ENCODE data around the gene GTSE1. TPM values are rescaled to one million over a fixed set of nuclear protein-coding genes. Genes with fewer than 3 reads are reported as not detected.

Gene GTSE1
- polyA plus RNA-seq, 1 of the 3 experiments (the other 2 are of a cell fraction), result 12.2 TPM

- no peak overlapping the region for H3K4me3 ChIP-seq (ENCODE audit: low read depth in 2 of 2, low read length in 1 of 2)
- H3K79me2 ChIP-seq (ENCODE audit: insufficient read depth), result peaks cover 4% of the 10 kb centered on the region; the same call in 1 of the 2 replicates
- H3K9me3 ChIP-seq, result no peaks in the 10 kb centered on the region
- DNase-seq, result no peak
- no peak overlapping the region for H3K27ac ChIP-seq (ENCODE audit: low read depth in 2 of 2, low read length in 1 of 2)
- peaks cover 5 to 12% of the 10 kb centered on the region in 2 experiments; a peak in 2 of 4 replicates for H3K4me1 ChIP-seq (ENCODE audit: control insufficient read depth in 1 of 2, insufficient read depth in 2 of 2, low read depth in 1 of 2, low read length in 1 of 2)
- no peak overlapping the region for H3K4me2 ChIP-seq
- no peaks in the 10 kb centered on the region for H3K27me3 ChIP-seq (ENCODE audit: insufficient read depth)
- H3K9me2 ChIP-seq, result no peaks in the 10 kb centered on the region
- H3K9ac ChIP-seq, result no peak overlapping the region
- WGBS (ENCODE audit: low lambda C conversion rate), result 95% methylated on average over 3 of the region's 3 CpGs
- H3F3A ChIP-seq (replicated peaks; ENCODE audit: insufficient read depth), result peaks cover 4% of the 10 kb centered on the region
- peaks cover 9 to 18% of the 10 kb centered on the region in 2 experiments for H3K36me3 ChIP-seq (replicated peaks in 1 of 2; ENCODE audit: control insufficient read depth in 1 of 2, insufficient read depth in 2 of 2, low read length in 1 of 2)
- POLR2A ChIA-PET, result no interaction called here
- CTCF ChIA-PET, result no interaction called here
- H4K20me1 ChIP-seq (ENCODE audit: insufficient read depth), result no peaks in the 10 kb centered on the region
- no peak overlapping the region for H2AFZ ChIP-seq (ENCODE audit: low read depth)
- no peak for TF ChIP-seq GATA2 (CRISPR knock-in tag; IDR thresholded peaks at IDR 0.05)
- TF ChIP-seq SIN3A (IDR thresholded peaks at IDR 0.05; ENCODE audit: borderline replicate concordance, low read depth, low read length), result no peak
- TF ChIP-seq FOXJ3 (CRISPR knock-in tag; IDR thresholded peaks at IDR 0.05), result no peak
- no peak for TF ChIP-seq FOXM1 (IDR thresholded peaks at IDR 0.05; ENCODE audit: low read depth)
- TF ChIP-seq NRF1 (IDR thresholded peaks at IDR 0.05; ENCODE audit: low read depth, low read length), result no peak
- TF ChIP-seq TEAD4 (IDR thresholded peaks at IDR 0.05; ENCODE audit: borderline replicate concordance, insufficient read depth), result no peak
- no peak for TF ChIP-seq MXI1 (IDR thresholded peaks at IDR 0.05; ENCODE audit: low read depth, low read length)
- TF ChIP-seq CTCF (IDR thresholded peaks at IDR 0.05), result no peak
- TF ChIP-seq GABPA (IDR thresholded peaks at IDR 0.05; ENCODE audit: low read depth), result no peak
These were observed 4.5 kb upstream of the GTSE1 start for GRCh38 chr22:46292173-46292572.

- DNase-seq, result no peak
- POLR2A ChIA-PET, result no interaction called here
- Histone ChIP-seq H3K36me3 (replicated peaks in 1 of 2; ENCODE audit: control insufficient read depth in 1 of 2, insufficient read depth in 2 of 2, low read length in 1 of 2) (peaks cover 9 to 14% of the 10 kb centered on the region in 2 experiments), H3K9me2 (no peaks in the 10 kb centered on the region), H3K4me1 (ENCODE audit: control insufficient read depth in 1 of 2, insufficient read depth in 2 of 2, low read depth in 1 of 2, low read length in 1 of 2) (peaks cover 5 to 17% of the 10 kb centered on the region in 2 experiments; a peak in 3 of 4 replicates), H3K27ac (ENCODE audit: low read depth in 2 of 2, low read length in 1 of 2) (no peak overlapping the region), H3K4me3 (ENCODE audit: low read depth in 2 of 2, low read length in 1 of 2) (no peak overlapping the region), H3K9me3 (no peaks in the 10 kb centered on the region), H4K20me1 (ENCODE audit: insufficient read depth) (no peaks in the 10 kb centered on the region), H3F3A (replicated peaks; ENCODE audit: insufficient read depth) (peaks cover 4% of the 10 kb centered on the region), H3K9ac (no peak overlapping the region), H3K79me2 (ENCODE audit: insufficient read depth) (peaks cover 9% of the 10 kb centered on the region), H2AFZ (ENCODE audit: low read depth) (no peak overlapping the region), H3K27me3 (ENCODE audit: insufficient read depth) (no peaks in the 10 kb centered on the region), H3K4me2 (no peak overlapping the region)
- TF ChIP-seq RCOR1 (IDR thresholded peaks at IDR 0.05; ENCODE audit: low read length) (no peak), RXRA (IDR thresholded peaks at IDR 0.05; ENCODE audit: borderline replicate concordance, low read depth) (no peak)
- 98% methylated on average over 14 of the region's 14 CpGs for WGBS (ENCODE audit: low lambda C conversion rate)
- CTCF ChIA-PET, result no interaction called here
These were observed 3.9 kb upstream of the GTSE1 start for GRCh38 chr22:46292732-46293131.
